HG03469 (cell line): ENCODE measurements around the gene SPDEF.

ENCODE experiments used
- ATAC-seq: cut with Tn5 transposase; IDR thresholded peaks from one replicate; pipeline ENCODE4 v1.9.1; 2021; ENCODE audit warnings: mild to moderate bottlenecking, moderate library complexity, moderate number of reproducible peaks; ENCODE audit not compliant: unreplicated experiment

SPDEF gene

DNA sequence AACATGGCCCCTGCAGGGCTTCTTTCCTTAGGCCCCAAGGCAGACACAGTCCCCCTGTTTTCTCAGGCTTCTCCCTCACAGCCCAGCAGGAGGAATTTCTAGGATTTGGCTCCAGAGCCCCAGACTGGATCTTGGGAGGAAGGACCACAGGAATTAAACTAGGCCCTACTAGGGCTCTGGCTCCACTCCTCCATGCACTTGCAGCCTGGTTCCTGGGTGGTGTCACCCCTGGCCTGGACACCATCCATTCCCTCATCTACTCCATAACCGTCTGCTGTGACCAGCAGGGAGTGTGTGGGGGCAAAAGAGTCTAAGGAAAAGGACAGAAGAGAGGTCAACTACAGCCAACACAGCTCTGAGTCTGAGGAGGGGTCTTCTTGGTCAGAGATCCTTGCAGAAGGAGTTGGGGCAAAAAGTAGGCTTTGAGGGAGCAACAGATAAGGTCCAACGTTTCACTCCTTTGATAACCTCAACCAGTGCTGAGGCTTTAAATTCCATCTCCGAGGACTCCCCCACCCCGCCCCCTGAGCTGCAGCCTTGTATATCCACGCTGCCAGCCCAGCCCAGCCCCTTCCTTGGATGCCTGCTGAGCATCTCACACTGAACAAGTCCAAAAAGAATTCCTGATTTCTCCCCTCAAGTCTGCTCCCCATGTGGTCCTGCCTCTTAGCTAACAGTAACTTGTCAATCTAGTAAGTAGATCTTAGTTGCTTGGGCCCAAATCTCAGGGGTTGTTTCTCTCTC lies 27.9 kb upstream of the SPDEF start:
- ATAC-seq, result no peak

DNA sequence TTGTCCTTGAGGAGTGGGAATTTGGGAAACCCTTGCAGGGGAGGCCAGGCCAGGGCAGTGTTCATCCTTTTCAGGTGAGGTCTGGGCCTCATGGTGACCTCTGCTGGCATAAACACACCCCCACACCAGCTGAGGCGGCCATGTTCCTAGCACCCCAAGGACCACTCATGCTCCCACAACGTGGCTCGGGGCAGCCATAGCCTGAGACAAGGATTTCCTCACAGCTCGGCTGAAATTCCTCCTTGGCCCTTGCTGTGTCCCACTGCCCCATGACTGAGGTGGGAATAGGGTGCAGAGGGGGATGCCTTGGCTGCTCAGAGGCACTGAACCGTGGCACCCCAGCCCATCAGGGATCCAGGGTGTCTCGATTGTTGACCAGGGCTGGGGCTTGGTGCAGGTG lies 27.3 kb upstream of the SPDEF start:
- ATAC-seq, result no peak

DNA sequence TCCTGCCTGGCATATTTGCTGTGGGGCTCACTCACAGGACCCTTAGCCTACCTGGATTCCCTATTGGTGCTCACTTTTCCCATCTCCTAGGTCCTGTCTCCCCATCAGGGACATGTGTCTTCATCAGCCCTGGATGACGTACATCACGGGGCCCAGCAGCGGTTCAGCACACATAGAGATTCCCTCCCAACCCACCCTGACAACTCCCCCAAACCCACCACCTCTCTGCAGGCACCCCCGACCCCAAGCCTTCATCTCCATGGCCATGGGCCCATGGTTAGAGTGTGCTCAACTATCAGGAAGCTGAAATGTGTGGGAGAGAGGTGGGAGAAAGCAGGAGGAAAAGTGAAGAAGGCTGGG lies 25.4 kb upstream of the SPDEF start:
- no peak for ATAC-seq

DNA sequence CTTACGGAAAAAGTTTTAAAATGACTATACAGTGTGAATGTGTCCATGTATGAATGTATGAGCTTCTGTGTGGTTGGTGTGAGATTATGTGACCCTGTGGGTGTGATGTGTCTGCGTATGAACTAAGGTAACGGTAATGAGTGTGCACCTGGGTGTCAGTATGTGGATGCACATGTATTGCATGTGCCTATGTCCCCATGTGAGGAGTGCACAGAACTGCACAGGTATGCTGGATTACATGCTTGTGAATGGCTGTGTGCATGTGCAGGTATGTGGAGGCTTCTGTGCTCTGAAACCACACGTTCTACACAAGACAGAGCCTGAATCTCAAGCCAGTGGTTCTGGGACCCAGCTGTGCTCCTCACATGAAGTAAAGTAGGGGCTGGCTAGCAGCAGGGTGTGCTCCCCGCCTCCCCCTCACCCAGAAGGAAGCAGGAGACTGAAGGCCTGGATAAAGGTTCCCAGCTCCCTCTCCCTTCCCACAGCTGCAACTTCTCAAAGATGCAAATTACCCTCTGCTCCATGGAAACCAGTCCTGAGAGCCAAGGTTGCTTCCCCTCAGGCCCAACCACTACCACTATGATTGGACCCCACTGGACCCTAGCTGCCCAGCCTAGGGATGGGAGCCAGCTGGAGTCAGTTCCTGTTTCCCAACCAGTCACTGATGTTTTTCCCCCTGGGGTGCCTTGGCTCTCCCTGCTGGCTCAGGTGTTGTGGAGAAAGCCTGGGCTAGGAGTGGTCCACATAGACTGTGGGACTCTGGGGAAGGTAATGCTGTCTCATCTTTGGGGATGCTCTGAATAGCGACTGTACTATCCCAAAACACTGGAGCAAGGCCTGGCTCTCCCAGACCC lies 24.8 kb upstream of the SPDEF start:
- ATAC-seq, result no peak

DNA sequence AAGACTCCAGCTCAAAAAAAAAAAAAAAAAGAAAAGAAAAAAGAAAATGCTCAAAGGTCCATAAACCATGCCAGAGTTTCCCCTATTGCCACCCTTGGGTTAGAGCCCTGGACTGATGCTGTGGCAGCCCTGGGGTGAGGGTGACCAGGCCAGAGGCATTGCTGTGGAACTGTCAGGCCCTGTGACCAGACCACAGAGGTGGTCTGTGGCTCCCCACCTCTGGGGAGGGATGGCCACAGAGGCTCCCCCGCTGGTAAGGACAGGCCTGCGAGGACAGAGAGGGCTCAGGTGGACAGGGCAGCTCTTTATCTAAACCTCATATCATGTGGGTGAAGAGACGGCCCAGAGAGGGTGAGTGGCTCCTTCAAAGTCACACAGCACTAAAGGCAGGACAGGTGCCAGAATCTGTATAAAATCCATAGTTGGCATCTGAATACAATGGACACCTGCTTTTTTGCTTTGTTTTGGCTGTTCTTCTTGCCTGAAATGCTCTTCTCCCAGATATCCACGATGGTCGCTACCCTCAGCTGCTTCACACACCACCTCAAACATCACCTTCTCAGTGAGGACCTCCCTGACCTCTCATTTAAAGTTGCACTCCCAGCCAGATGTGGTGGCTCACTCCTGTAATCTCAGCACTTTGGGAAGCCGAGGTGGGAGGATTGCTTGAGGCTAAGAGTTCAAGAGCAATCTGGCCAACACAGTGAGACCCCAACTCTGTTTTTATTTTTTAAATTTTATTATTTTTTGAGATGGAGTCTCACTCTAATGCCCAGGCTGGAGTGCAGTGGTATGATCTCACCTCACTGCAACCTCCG lies 22.5 kb upstream of the SPDEF start:
- no peak for ATAC-seq

DNA sequence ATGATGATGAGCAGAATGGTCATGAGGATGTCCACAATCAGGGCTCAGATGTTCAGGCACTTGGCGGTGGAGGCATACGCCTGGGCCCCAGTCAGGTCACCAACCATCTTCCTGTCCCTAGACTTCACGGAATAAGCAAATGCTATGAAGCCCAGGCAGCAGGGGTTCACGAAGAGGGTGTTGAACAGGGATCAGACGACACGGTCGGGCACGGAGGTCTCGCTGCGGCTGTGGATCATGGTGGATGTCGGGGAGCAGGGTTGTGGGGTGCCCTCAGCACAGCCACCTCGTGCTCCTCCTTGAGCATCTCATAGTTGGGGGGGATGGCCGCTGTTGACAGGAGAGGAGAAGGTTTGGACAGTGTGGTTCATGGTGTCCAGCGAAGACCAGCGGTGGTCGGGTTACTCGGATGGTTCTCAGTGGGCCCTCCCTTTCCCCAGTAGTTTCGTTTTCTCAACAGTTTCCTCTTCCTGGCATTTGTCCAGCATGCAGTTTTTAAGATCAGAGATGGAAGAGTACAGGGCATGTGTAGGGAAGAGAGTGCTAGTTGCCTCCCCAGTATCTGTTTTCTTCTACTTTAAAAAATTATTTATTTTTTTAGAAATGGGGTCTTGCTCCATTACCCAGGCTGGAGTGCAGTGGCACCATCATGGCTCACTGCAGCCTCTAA lies 20.3 kb upstream of the SPDEF start:
- ATAC-seq, result no peak

DNA sequence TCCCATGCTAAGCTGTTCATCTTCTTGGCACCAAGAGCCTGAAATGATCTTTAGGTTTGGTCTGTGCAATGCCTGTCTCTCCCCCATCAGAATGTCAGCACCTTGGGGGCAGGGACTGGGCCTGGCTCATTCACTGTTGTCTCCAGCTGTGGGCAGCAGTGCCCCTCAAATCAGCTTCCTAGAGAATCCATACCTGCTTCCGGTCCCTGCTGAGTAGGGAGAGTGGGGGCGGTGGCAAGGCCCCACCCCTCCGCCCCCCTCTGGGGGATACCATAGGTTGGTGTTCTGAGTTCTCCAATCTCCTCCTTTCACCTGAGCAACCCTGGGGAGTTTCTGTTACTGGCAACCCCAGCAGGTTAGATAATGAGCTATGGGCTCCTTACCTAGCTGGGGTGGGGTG lies 19.2 kb upstream of the SPDEF start:
- ATAC-seq, result no peak

DNA sequence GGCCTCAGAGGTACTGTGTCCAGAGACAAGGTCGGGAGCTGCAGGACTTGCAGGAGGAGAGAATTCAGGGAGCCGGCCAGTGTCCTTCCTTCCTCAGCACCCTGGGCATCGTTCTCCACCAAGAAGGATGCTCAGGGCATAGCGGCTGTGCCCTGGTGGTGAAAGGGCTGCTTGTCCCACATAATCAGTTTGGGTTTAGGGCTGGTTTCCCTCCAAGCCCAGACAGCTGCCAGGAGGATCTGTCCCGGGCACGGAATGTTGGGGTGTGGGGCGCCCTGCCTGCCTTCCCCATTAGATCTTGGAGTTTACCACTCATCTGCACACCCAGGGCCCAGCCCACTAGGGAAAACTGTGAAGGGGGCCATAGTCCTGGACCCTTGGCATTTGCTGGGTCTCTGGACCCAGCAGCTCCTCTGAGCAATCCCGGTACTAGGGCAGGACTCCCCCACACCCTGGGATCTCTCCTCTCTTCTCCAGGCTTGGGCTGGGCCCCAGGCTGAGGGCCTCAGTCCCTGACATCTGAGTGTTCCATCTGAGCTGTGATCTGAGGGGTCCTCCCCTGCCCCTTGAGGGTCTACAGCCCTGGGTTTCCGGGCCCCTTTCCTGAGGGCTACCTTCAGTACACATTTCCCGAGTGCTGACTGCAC lies 18.6 kb upstream of the SPDEF start:
- ATAC-seq, result no peak

DNA sequence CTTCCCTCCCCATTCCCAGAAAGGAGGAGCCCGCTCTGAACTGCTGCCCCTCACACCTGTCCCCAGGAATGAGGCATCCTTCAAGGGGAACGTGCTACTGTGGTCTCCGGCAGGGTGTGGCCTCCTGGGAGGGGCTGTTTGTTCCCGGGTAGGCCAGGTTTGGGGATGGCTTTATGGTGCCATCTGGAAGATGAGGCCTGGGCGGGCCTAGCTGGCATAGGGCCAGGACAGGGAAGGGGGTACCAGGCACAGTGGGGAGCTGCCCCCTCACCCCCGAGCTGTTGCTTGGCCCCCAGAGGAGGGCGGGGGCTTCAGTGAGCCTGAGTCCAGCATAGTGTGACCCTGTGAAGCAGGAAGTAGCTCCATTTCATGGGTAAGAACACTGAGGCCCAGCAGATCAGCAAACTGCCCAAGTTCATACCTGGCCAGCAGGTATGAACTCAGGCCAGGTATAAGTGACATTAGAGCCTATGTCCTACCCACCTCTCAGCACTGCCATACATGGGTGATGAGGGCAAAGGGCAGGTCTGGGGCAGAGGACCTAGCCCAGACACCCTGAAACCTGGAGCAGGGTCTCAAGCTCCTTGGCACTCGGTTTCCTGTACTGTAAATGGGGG lies 17.5 kb upstream of the SPDEF start:
- ATAC-seq, result no peak

DNA sequence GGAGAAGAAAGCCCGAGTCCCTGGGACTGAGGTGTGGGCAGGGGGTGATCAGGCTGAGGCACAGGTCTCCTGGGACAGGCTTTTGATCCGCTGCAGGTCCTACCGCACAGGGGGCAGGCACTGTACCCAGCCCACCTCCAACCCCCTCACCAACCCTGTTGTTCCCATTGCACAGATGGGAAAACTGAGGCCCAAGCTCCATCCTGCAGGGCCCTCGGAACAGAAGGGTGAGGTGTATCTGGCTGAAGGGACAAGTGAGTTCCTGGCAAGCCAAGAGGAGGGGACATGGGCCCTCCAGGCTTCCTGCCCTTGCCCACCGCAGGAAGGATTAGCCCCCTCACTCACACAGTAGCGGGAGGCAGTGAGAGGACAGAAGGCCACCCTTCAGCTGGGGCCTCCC lies 16.5 kb upstream of the SPDEF start:
- ATAC-seq, result no peak

DNA sequence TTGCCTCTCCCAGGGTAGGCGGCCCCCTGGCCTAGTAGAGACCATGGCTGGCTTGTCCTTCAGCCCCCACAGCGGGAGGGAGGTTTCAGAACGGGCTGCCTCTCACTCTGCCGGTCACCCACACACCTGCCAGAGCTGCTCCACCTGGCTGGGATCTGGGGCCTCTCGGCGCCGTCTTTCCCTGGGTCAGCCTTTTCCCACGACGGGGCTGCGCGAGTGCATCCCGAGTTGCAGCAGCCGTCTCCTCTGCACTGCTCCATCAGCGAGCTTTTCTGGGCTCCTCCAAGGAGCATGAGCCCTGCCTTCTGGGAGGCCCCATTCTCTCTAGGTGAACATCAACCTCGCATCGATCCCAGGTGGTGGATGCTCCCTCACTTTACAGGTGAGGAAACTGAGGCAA lies 15.9 kb upstream of the SPDEF start:
- ATAC-seq, result no peak

DNA sequence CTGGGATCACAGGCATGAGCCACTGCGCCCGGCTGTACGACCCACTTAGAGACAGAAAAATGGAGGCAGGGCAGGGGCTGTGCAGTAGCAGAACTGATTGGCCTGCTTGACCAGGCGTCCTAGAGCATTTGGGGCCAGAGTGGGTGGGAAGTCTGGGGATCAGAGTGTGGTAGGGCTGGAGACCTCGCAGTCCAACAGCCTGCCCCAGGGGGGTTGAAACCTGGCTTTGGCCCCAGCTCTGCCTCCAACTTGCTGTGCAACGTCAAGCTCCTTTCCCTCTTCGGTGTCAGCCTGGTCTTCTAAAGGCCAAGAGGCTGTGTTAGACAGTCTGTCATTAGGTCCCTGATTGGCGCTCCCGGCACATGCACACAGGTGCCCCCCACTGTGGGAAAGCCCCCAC lies 15.3 kb upstream of the SPDEF start:
- no peak for ATAC-seq

DNA sequence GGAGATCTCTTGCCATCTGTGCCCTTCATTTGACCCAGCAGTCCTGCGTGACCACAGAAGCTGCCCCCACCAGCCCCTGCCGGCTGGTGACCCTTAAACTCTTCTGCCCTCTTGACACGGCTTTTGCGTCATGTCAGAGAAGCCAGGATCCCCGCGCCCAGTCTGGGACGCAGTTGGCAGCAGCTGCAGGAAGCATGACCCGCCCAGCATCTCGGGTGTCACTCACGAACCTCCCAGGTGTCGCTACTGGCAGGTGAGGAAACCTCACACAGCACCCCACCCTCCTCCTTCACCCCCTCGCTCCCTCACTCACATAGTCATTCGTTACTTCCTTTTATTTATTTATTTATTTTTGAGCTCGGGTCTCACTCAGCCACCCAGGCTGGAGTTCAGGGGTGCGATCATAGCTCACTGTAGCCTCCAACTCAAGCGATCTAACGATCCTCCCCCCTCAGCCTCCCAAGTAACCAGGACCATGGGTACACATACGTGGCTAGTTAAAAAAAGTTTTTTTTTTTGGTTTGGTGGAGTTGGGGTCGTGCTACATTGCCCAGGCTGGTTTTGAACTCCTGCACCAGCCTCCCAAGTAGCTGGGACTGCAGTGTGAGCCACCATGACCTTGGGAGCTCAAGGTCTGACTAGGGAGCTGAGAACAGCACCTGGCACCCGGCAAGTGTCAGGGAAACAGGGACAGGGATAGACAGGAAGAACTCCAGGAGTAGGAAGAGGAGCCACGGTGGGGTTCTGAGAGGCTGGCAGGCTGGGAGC lies 14.1 kb upstream of the SPDEF start:
- ATAC-seq, result no peak

DNA sequence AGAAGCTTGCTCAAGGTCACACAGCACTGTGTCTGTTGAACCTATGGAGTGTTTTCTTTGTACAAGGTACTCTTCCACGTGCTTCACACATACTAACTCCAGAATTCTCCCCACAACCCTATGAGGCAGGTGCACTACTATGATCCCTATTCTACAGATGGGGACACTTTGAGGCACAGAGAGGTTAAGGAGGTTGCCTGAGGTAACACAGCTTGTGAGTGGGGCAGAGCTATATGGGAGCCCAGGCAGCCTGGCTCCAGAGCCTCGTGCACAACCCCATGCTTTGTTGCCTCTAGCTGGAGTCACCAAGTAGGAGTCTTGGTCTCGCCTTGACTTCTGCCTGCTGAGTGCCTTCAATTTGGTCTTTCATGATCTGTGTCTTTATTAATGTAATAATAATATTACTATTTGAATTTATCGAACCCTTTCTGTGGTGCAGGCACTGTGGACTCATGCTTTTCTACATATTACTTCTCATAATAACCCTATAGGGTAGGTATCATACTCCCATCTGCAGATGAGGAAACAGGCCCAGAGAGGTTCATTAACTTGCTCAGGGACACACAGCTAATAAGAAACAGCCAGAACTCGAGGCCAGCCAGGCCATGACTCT lies 13.3 kb upstream of the SPDEF start:
- ATAC-seq, result no peak

DNA sequence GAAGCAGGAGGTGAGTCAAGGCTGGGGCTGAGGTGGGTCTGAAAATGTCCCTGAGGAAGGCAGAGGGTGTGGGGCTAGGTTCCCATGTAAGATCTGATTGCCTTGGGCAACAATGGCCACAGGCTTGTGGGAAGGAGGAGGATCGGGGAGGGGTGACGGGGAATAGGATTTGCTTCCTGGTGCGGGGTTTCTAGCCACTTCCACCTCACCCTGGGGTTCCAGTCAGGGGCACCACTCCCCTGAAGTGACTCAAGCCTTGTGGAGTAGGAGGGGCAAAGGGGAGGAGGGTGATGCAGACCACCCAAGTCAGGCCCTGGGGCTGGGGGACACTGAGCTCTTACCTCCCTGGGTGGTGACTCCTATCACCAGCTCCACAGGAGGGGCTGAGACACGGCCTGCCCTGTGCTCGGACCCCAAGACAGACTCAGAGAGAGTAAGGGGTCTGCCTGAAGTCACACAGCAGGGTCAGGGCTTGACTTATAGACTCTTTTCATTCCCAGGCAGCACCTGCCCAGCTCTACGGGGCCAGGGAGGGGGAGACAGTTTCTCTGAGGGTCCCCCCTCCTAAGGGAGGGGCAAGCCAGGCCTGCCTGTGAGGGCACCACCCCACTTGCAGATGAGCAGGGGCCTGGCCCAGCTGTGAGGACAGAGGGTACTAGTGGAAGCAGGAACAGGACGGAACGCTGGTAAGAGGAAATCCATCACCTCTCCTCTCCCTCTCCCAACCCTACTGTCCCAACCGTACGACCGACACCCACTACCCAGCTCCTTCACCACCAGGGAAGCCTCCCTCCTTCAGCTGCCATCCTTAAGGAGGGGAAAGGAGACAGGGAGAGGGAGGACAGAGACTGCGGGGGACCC lies 12.4 kb upstream of the SPDEF start:
- ATAC-seq, result no peak

DNA sequence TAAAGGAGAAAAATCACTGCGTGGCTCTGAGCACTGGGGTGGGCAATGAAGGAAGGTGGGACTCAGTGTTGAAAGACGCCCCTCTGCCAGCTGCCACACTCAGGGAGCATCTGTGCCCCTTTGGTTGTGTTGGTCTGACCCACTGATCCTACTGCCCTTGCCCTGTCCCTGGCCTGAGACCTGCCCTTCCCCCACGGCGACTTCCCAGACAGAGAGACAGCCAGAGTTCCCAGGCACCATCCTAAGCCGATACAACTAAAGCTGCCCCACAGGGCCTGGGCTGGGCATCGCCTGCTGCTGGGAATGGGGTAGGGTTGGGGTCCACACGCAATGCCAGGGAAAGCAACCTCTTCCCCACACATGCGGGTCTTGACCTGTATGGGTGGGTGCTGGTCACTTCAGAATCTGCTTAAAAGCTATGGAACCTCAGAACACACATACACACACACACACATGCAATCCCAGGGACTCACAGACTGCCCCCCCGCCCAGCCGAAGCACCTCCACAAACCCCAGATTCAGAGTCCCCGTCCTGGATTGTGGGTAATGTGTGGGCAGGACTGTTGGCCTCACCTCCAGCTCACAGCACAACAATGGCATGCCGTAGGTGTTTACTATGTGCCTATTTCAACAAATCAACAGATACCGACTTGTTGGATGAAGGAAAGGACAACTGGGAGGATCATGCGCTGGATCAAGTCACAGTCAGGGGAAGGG lies 10.9 kb upstream of the SPDEF start:
- ATAC-seq, result no peak

DNA sequence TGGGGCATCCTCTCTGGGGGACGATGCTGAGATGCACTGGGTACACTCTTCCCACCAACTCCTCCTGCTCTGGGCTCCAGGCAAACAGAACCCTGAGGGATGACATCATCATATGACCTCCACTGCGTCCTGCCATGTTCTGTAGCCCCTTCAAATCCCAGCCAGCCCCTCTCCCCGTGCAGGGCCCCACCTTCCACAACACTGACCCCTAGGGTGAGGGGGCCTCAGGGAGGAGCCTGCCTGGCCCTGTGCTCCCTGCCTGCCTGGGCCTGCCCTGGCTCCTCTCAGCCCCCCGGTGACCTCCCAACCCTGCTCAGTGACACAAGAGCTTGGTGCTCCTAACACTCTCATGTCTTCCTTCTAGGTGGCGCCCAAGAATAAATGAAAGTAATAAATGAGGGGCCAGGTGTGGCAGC lies 9.6 kb upstream of the SPDEF start:
- ATAC-seq, result no peak
